Endothelial cell of umbilical vein (primary cell): ENCODE data around the gene NACA2. TPM values are rescaled to one million over a fixed set of nuclear protein-coding genes. Genes with fewer than 3 reads are reported as not detected.

ENCODE experiments used
- BruUV-seq: library from RNA; stranded (reverse); fragments of 400-500 nt; replicated peaks from 2 replicates; lab custom pipeline; 2021; lab: Mats Ljungman, UMichigan
- CTCF ChIA-PET: fragments of 300-600, 350-600 bp; sonication (Branson Sonifier 250); formaldehyde crosslinking; loops from one replicate; lab custom pipeline; 2021; ENCODE audit warnings: antibody characterized with exemption, inconsistent platforms; lab: Charles Lee
- POLR2A ChIA-PET: fragments of 300-600, 350-600 bp; sonication (Branson Sonifier 250); formaldehyde crosslinking; loops from one replicate; lab custom pipeline; 2021; ENCODE audit warnings: antibody characterized with exemption, inconsistent platforms; lab: Charles Lee
- DNase-seq: peaks from one replicate; pipeline ENCODE4 v3.0.0-alpha.2; 2011; ENCODE audit warnings: low read depth, low spot score
- FAIRE-seq: peaks from 2 replicates; lab custom pipeline; 2011; peaks lifted over from hg19 to GRCh38; lab: Jason Lieb, UNC
- H2AFZ ChIP-seq: 2 replicates; pipeline ENCODE4 v1.6.0; 2012; ENCODE audit warnings: low read depth, low read length, control low read depth, inconsistent platforms
- H3K27ac ChIP-seq: 2 replicates; pipeline ENCODE4 v1.5.1; 2011; ENCODE audit warnings: low read depth, mild to moderate bottlenecking, control low read depth, low read length, moderate library complexity; ENCODE audit not compliant: insufficient read depth
- H3K27me3 ChIP-seq, 2 experiments: 2 replicates each; pipeline versions ENCODE4 v1.6.0 to v1.6.1; 2011; ENCODE audit warnings: low read length in 2 of 2, mixed read lengths in 1 of 2; ENCODE audit not compliant: control insufficient read depth in 2 of 2, insufficient read depth in 2 of 2
- H3K36me3 ChIP-seq, 2 experiments: 2 replicates in 1 of 2; 3 replicates in 1 of 2; pipeline ENCODE4 v1.5.1; 2011; ENCODE audit warnings: low read length in 2 of 2, mild to moderate bottlenecking in 1 of 2, moderate library complexity in 1 of 2; ENCODE audit not compliant: control insufficient read depth in 2 of 2, insufficient read depth in 2 of 2; ENCODE audit errors: extremely low read depth in 1 of 2
- H3K4me1 ChIP-seq: 3 replicates; pipeline ENCODE4 v1.5.1; 2011; ENCODE audit warnings: mild to moderate bottlenecking, low read length; ENCODE audit not compliant: control insufficient read depth, insufficient read depth; ENCODE audit errors: extremely low read depth
- H3K4me2 ChIP-seq: 2 replicates; pipeline ENCODE4 v1.6.1; 2011; ENCODE audit warnings: low read length, control low read depth, mixed read lengths; ENCODE audit not compliant: insufficient read depth
- H3K4me3 ChIP-seq, 3 experiments: fragments of 200-600 bp in 1 of 3; sonication (generic), shearing (Covaris generic) in 1 of 3; replicated peaks in 1 of 3; 2 replicates each; pipeline ENCODE4 v1.5.1; 2011 to 2016; ENCODE audit warnings: control low read depth in 3 of 3, low read length in 3 of 3, mild to moderate bottlenecking in 2 of 3, inconsistent platforms in 1 of 3, low read depth in 1 of 3, moderate library complexity in 1 of 3; ENCODE audit not compliant: insufficient read depth in 1 of 3
- H3K79me2 ChIP-seq: 2 replicates; pipeline ENCODE4 v1.6.0; 2012; ENCODE audit warnings: low read length, inconsistent platforms; ENCODE audit not compliant: control insufficient read depth, insufficient read depth
- H3K9ac ChIP-seq: replicated peaks from 2 replicates; pipeline ENCODE3; 2011; ENCODE audit warnings: low read length, control low read depth; ENCODE audit not compliant: insufficient read depth; ENCODE audit errors: extremely low read depth
- H3K9me1 ChIP-seq: replicated peaks from 3 replicates; pipeline ENCODE4 v1.6.0; 2011; ENCODE audit warnings: mild to moderate bottlenecking, low read length; ENCODE audit not compliant: control insufficient read depth, insufficient read depth; ENCODE audit errors: extremely low read depth
- H3K9me3 ChIP-seq: replicated peaks from 2 replicates; pipeline ENCODE4 v1.5.1; 2012; ENCODE audit warnings: low read length, inconsistent platforms; ENCODE audit not compliant: control insufficient read depth, insufficient read depth
- H4K20me1 ChIP-seq: replicated peaks from 2 replicates; pipeline ENCODE3; 2011; ENCODE audit warnings: mild to moderate bottlenecking, low read length; ENCODE audit not compliant: control insufficient read depth, insufficient read depth; ENCODE audit errors: extremely low read depth
- CTCF ChIP-seq, 2 donors: IDR thresholded peaks; 1 replicate in 1 of 2; 2 replicates in 1 of 2; pipeline ENCODE4 v1.5.1; 2011; ENCODE audit warnings: low read length in 2 of 2, mild to moderate bottlenecking in 2 of 2, moderate library complexity in 2 of 2, control low read depth in 1 of 2, inconsistent platforms in 1 of 2, low read depth in 1 of 2; ENCODE audit not compliant: insufficient read depth in 1 of 2; ENCODE audit errors: extremely low read depth in 1 of 2
- EZH2 ChIP-seq: IDR thresholded peaks from 2 replicates; pipeline ENCODE4 v1.6.1; 2012; ENCODE audit warnings: borderline replicate concordance, low read depth, mild to moderate bottlenecking, moderate library complexity, low read length, inconsistent platforms; ENCODE audit not compliant: severe bottlenecking
- FOS ChIP-seq: IDR thresholded peaks from 2 replicates; pipeline ENCODE4 v1.6.1; 2011; ENCODE audit warnings: mild to moderate bottlenecking, low read length, moderate library complexity, borderline replicate concordance; ENCODE audit not compliant: insufficient read depth
- GATA2 ChIP-seq: IDR thresholded peaks from 2 replicates; pipeline ENCODE4 v1.7.0; 2011; ENCODE audit warnings: low read depth, mild to moderate bottlenecking, moderate library complexity, mixed read lengths, low read length; ENCODE audit not compliant: insufficient read length, insufficient read depth
- JUN ChIP-seq: IDR thresholded peaks from 2 replicates; pipeline ENCODE4 v1.6.1; 2011; ENCODE audit warnings: borderline replicate concordance, low read depth; ENCODE audit not compliant: insufficient read length, insufficient read depth
- MAX ChIP-seq: IDR thresholded peaks from 2 replicates; pipeline ENCODE4 v1.6.1; 2011; ENCODE audit not compliant: insufficient read depth, insufficient read length
- POLR2A ChIP-seq: IDR thresholded peaks from 2 replicates; pipeline ENCODE4 v1.6.1; 2012; ENCODE audit warnings: low read depth, mild to moderate bottlenecking, control low read depth, low read length
- dilution Hi-C: fragments of 300-500 bp; cut with MboI; formaldehyde crosslinking; loops from one replicate; pipeline ENCODE4 v1.15.0; 2019; ENCODE audit warnings: low sequenced_read_pairs; ENCODE audit not compliant: extremely low pct_ligation_motif_present
- intact Hi-C: fragments of 100-400 bp; cut with micrococcal nuclease; formaldehyde crosslinking; loops from one replicate; pipeline ENCODE4 v1.10.0; 2022
- polyA plus RNA-seq, 4 experiments: library from polyadenylated mRNA; depleted of rRNA in 3 of 4; stranded (reverse) in 3 of 4; unstranded in 1 of 4; fragments of >200 nt; gene quantifications; 2 replicates each; pipeline versions ENCODE4 v1.2.1 to v1.2.3, GENCODE V29; 2011 to 2012; ENCODE audit warnings: missing spikeins in 1 of 4
- total RNA-seq: library from RNA; stranded (reverse); gene quantifications from 2 replicates; pipeline ENCODE4 v1.2.3, GENCODE V29; 2021

The NACA2 gene
- total and polyA plus RNA-seq, 2 donors (not counting 3 experiments of a cell fraction or from before 2014, with no cell fraction given): not detected

GRCh38 chr17:61579347-61579746 lies 11.7 kb downstream of the NACA2 start:
- no peak for FAIRE-seq
- CTCF ChIA-PET: interaction anchor here (1.2 kb wide), 1 partner anchor 167 kb away, joined by 6 read pairs; no protein-coding TSS in a partner anchor

More at GRCh38 chr17:61579347-61579746, 11.7 kb downstream of the NACA2 start:
- intact Hi-C loops (no loop called here), dilution Hi-C loops (no loop called here)
- no peak for DNase-seq
- no peaks in the 10 kb centered on the region for H3K36me3 ChIP-seq
- no peaks in the 10 kb centered on the region for H3K9me3 ChIP-seq
- H3K9me1 ChIP-seq: no peaks in the 10 kb centered on the region
- no peak overlapping the region for H3K4me3 ChIP-seq
- H3K9ac ChIP-seq: no peak overlapping the region
- POLR2A ChIA-PET: no interaction called here
- H3K4me1 ChIP-seq: no peaks in the 10 kb centered on the region
- BruUV-seq: no TSS peak
- H2AFZ ChIP-seq: no peak overlapping the region
- H3K27me3 ChIP-seq: peaks cover 15 to 34% of the 10 kb centered on the region in 2 experiments
- no peaks in the 10 kb centered on the region for H4K20me1 ChIP-seq
- H3K27ac ChIP-seq: no peak overlapping the region
- H3K4me2 ChIP-seq: no peak overlapping the region
- no peaks in the 10 kb centered on the region for H3K79me2 ChIP-seq
- no peak for TF ChIP-seq CTCF (IDR thresholded peaks at IDR 0.05; ENCODE audit: extremely low read depth in 1 of 2, insufficient read depth in 1 of 2, low read depth in 1 of 2, low read length in 2 of 2)
- no peak for TF ChIP-seq JUN
- TF ChIP-seq EZH2: no peak
- no peak for TF ChIP-seq FOS
- TF ChIP-seq POLR2A: no peak
- no peak for TF ChIP-seq GATA2
- TF ChIP-seq MAX: no peak
